SK-N-SH (cell line): ENCODE measurements around the gene LYRM7. TPM values are rescaled to one million over a fixed set of nuclear protein-coding genes. Genes with fewer than 3 reads are reported as not detected.

Source experiments
- CTCF ChIA-PET: fragments of 300-600, 350-600 bp; formaldehyde crosslinking; extraction: SDS; loops from one replicate; lab custom pipeline; 2021; lab: Yijun Ruan, JAX
- POLR2A ChIA-PET: fragments of 350-600 bp; sonication (Branson Sonifier 250); formaldehyde crosslinking; extraction: SDS; loops from one replicate; lab custom pipeline; 2020; ENCODE audit warnings: antibody characterized with exemption, inconsistent platforms; lab: Yijun Ruan, JAX
- DNase-seq: peaks from one replicate; pipeline ENCODE4 v3.0.0; 2012
- H2AFZ ChIP-seq: fragments of 200-600 bp; sonication (generic); 2 replicates; pipeline ENCODE4 v1.8.1; 2016; ENCODE audit warnings: antibody characterized with exemption, mild to moderate bottlenecking, low read depth
- H3F3A ChIP-seq: fragments of 200-600 bp; sonication (generic); replicated peaks from 2 replicates; pipeline ENCODE3; 2016; ENCODE audit warnings: antibody characterized with exemption, mild to moderate bottlenecking; ENCODE audit not compliant: insufficient read depth
- H3K27ac ChIP-seq, 2 experiments: fragments of 200-500 bp in 1 of 2; fragments of 200-600 bp in 1 of 2; sonication (Bioruptor generic) in 1 of 2; sonication (generic), shearing (Covaris generic) in 1 of 2; 2 replicates each; pipeline versions ENCODE4 v1.5.1 to v1.6.1; 2014 to 2016; ENCODE audit warnings: low read depth in 2 of 2, inconsistent platforms in 1 of 2, low read length in 1 of 2, mild to moderate bottlenecking in 1 of 2, mixed read lengths in 1 of 2
- H3K27me3 ChIP-seq: fragments of 200-600 bp; sonication (generic), shearing (Covaris generic); 2 replicates; pipeline ENCODE4 v1.6.1; 2016; ENCODE audit warnings: mixed run types; ENCODE audit not compliant: insufficient read depth
- H3K36me3 ChIP-seq, 2 experiments: fragments of 200-500 bp in 1 of 2; fragments of 200-600 bp in 1 of 2; sonication (Bioruptor generic) in 1 of 2; sonication (generic) in 1 of 2; replicated peaks in 1 of 2; 2 replicates each; pipeline versions ENCODE3 to v1.5.1; 2014 to 2016; ENCODE audit warnings: low read length in 1 of 2, mild to moderate bottlenecking in 1 of 2; ENCODE audit not compliant: insufficient read depth in 2 of 2, control insufficient read depth in 1 of 2
- H3K4me1 ChIP-seq, 2 experiments: fragments of 200-500 bp in 1 of 2; fragments of 200-600 bp in 1 of 2; sonication (Bioruptor generic) in 1 of 2; sonication (generic), shearing (Covaris generic) in 1 of 2; 2 replicates each; pipeline versions ENCODE4 v1.5.1 to v1.6.1; 2014 to 2016; ENCODE audit warnings: low read depth in 1 of 2, low read length in 1 of 2, mixed run types in 1 of 2; ENCODE audit not compliant: insufficient read depth in 2 of 2, control insufficient read depth in 1 of 2
- H3K4me2 ChIP-seq: fragments of 200-600 bp; sonication (generic), shearing (Covaris generic); 2 replicates; pipeline ENCODE4 v1.6.1; 2017; ENCODE audit warnings: mixed run types
- H3K4me3 ChIP-seq, 2 experiments: fragments of 200-500 bp in 1 of 2; fragments of 200-600 bp in 1 of 2; sonication (Bioruptor generic) in 1 of 2; sonication (generic), shearing (Covaris generic) in 1 of 2; 2 replicates each; pipeline versions ENCODE4 v1.5.1 to v1.8.1; 2014 to 2016; ENCODE audit warnings: low read depth in 2 of 2, inconsistent platforms in 1 of 2, low read length in 1 of 2, mild to moderate bottlenecking in 1 of 2, mixed read lengths in 1 of 2, moderate library complexity in 1 of 2
- H3K79me2 ChIP-seq: fragments of 200-600 bp; sonication (generic); 2 replicates; pipeline ENCODE4 v1.8.1; 2017; ENCODE audit warnings: mild to moderate bottlenecking; ENCODE audit not compliant: insufficient read depth
- H3K9ac ChIP-seq: fragments of 200-600 bp; sonication (generic); 2 replicates; pipeline ENCODE4 v1.6.1; 2017; ENCODE audit warnings: mixed run types
- H3K9me2 ChIP-seq: fragments of 200-600 bp; sonication (generic); 2 replicates; pipeline ENCODE4 v1.6.1; 2017; ENCODE audit warnings: mixed run types
- H3K9me3 ChIP-seq: fragments of 200-600 bp; sonication (generic); 2 replicates; pipeline ENCODE4 v1.6.1; 2017; ENCODE audit warnings: mixed run types, mild to moderate bottlenecking, moderate library complexity
- H4K20me1 ChIP-seq: fragments of 200-600 bp; sonication (generic); 2 replicates; pipeline ENCODE4 v1.6.1; 2017; ENCODE audit warnings: mild to moderate bottlenecking, mixed run types; ENCODE audit not compliant: insufficient read depth
- CHD2 ChIP-seq: fragments of 150-350 bp; IDR thresholded peaks from 2 replicates; pipeline ENCODE4 v1.6.1; 2018; ENCODE audit warnings: low read length; ENCODE audit not compliant: partially characterized antibody
- ELF1 ChIP-seq: IDR thresholded peaks from 2 replicates; pipeline ENCODE4 v1.4.0; 2012
- EZH2phosphoT487 ChIP-seq: fragments of 200-600 bp; sonication (generic); IDR thresholded peaks from 2 replicates; pipeline ENCODE4 v1.6.1; 2017; ENCODE audit warnings: low read depth, mixed run types, mild to moderate bottlenecking, antibody characterized with exemption, moderate library complexity, borderline replicate concordance
- GATA2 ChIP-seq: sonication (generic); formaldehyde crosslinking; IDR thresholded peaks from 2 replicates; pipeline ENCODE4 v1.5.0; 2020; ENCODE audit warnings: mild to moderate bottlenecking, missing genetic modification reagents
- JUND ChIP-seq: IDR thresholded peaks from 2 replicates; pipeline ENCODE4 v1.4.0; 2012
- MXI1 ChIP-seq: IDR thresholded peaks from 2 replicates; pipeline ENCODE4 v1.6.1; 2012; ENCODE audit warnings: mild to moderate bottlenecking, low read depth, low read length, improper control_type of control experiment
- NFIC ChIP-seq: IDR thresholded peaks from 2 replicates; pipeline ENCODE4 v1.4.0; 2012; ENCODE audit warnings: borderline replicate concordance
- NRF1 ChIP-seq: IDR thresholded peaks from 2 replicates; pipeline ENCODE4 v1.6.1; 2012; ENCODE audit warnings: low read depth, mild to moderate bottlenecking, low read length
- RCOR1 ChIP-seq: fragments of 150-350 bp; IDR thresholded peaks from 2 replicates; pipeline ENCODE4 v1.6.1; 2017; ENCODE audit warnings: antibody characterized with exemption, low read length
- WGBS: methylation state at CpG from one replicate; pipeline ENCODE4 v1.1.6; 2017; ENCODE audit warnings: low lambda C conversion rate; 5-methylcytosine and 5-hydroxymethylcytosine counted together
- polyA plus RNA-seq, 3 experiments: library from polyadenylated mRNA; depleted of rRNA; stranded (reverse); fragments of >200 nt; gene quantifications; 2 replicates each; pipeline ENCODE4 v1.2.3, GENCODE V29; 2012
- TF ChIP-seq, protein P1 (sequence below): fragments of 150-350 bp; IDR thresholded peaks from 2 replicates; pipeline ENCODE4 v1.6.1; 2017; ENCODE audit warnings: antibody characterized with exemption, low read length, low read depth, borderline replicate concordance
- TF ChIP-seq, protein P2 (sequence below): IDR thresholded peaks from 2 replicates; pipeline ENCODE4 v1.4.0; 2012; ENCODE audit warnings: low read depth
- TF ChIP-seq, protein P3 (sequence below): IDR thresholded peaks from 2 replicates; pipeline ENCODE4 v1.6.1; 2012; ENCODE audit warnings: mild to moderate bottlenecking, low read depth, low read length, moderate library complexity

The LYRM7 gene
- polyA plus RNA-seq, 1 of the 3 experiments (the other 2 are of a cell fraction): 1.4 TPM

DNA sequence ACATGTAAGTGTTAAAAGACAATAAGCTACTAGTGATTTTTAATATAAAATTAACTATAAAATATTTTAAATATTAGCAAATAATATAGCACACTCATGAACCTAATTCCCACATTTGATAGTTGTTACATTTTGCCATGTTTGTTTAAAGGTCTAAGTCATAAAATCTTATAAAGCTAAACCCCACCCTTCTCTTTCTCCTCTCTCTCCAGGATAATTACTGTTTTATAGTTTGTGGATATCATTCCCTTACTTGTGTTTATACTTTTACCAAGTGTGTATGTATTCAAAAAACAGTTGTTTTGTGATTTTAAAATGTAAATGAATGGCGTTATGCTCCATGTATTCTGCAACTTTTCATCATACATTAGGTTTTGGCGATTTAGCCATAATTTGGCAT is 34.2 kb downstream of the LYRM7 start:
- H3K79me2 ChIP-seq: no peaks in the 10 kb centered on the region
- H2AFZ ChIP-seq: no peak overlapping the region
- H3F3A ChIP-seq: no peaks in the 10 kb centered on the region
- POLR2A ChIA-PET: no interaction called here
- no peak overlapping the region for H3K4me3 ChIP-seq
- TF ChIP-seq EZH2phosphoT487 (no peak), NFIC (no peak), NRF1 (no peak), RCOR1 (no peak)
- H4K20me1 ChIP-seq: no peaks in the 10 kb centered on the region
- no peaks in the 10 kb centered on the region for H3K4me1 ChIP-seq
- WGBS: 86% methylated on average over 2 of the region's 2 CpGs
- H3K4me2 ChIP-seq: no peak overlapping the region
- H3K9me3 ChIP-seq: no peaks in the 10 kb centered on the region
- no peaks in the 10 kb centered on the region for H3K27me3 ChIP-seq
- H3K27ac ChIP-seq: no peak overlapping the region
- DNase-seq: no peak
- H3K9me2 ChIP-seq: no peaks in the 10 kb centered on the region
- H3K36me3 ChIP-seq: peaks cover under 1 to 7% of the 10 kb centered on the region in 2 experiments
- H3K9ac ChIP-seq: no peak overlapping the region
- CTCF ChIA-PET: no interaction called here

DNA sequence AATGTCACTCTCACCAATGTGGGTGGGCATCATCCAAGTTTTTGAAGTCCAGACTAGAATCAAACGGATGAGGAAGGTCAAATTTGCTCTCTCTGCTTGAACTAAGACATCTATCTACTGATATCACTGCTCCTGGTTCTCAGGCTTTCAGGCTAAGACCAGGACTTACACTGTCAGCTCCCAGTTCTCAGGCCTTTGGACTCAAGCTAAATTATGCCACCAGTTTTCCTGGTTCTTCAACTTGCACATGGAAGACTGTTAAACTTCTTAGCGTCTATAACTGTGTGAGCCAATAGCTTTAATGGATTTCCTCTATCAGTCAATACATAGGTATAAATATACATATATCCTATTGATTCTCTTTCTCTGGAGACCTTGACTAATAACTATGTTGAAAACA is 35.3 kb downstream of the LYRM7 start:
- Histone ChIP-seq H3K9me2 (no peaks in the 10 kb centered on the region), H3K4me3 (no peak overlapping the region), H3F3A (no peaks in the 10 kb centered on the region), H4K20me1 (no peaks in the 10 kb centered on the region), H3K4me1 (no peaks in the 10 kb centered on the region), H3K9ac (no peak overlapping the region), H2AFZ (no peak overlapping the region), H3K27ac (no peak overlapping the region), H3K79me2 (no peaks in the 10 kb centered on the region), H3K9me3 (no peaks in the 10 kb centered on the region), H3K4me2 (no peak overlapping the region), H3K36me3 (peaks cover 0 to 3% of the 10 kb centered on the region in 2 experiments), H3K27me3 (no peaks in the 10 kb centered on the region)
- WGBS: 93% methylated on average over 2 of the region's 2 CpGs
- DNase-seq: no peak
- ChIA-PET POLR2A (interaction anchor here (0.6 kb wide), 1 partner anchor 327 kb away, joined by 3 read pairs; no protein-coding TSS in a partner anchor), CTCF (interaction anchor here (0.6 kb wide), 1 partner anchor 9 kb away, joined by 3 read pairs; no protein-coding TSS in a partner anchor)
- TF ChIP-seq, protein P1, sequence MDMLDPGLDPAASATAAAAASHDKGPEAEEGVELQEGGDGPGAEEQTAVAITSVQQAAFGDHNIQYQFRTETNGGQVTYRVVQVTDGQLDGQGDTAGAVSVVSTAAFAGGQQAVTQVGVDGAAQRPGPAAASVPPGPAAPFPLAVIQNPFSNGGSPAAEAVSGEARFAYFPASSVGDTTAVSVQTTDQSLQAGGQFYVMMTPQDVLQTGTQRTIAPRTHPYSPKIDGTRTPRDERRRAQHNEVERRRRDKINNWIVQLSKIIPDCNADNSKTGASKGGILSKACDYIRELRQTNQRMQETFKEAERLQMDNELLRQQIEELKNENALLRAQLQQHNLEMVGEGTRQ: no peak
- TF ChIP-seq GATA2 (no peak), ELF1 (no peak), JUND (no peak), CHD2 (no peak), RCOR1 (no peak), MXI1 (no peak)
- TF ChIP-seq, protein P2, sequence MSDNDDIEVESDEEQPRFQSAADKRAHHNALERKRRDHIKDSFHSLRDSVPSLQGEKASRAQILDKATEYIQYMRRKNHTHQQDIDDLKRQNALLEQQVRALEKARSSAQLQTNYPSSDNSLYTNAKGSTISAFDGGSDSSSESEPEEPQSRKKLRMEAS: no peak
- TF ChIP-seq, protein P3, sequence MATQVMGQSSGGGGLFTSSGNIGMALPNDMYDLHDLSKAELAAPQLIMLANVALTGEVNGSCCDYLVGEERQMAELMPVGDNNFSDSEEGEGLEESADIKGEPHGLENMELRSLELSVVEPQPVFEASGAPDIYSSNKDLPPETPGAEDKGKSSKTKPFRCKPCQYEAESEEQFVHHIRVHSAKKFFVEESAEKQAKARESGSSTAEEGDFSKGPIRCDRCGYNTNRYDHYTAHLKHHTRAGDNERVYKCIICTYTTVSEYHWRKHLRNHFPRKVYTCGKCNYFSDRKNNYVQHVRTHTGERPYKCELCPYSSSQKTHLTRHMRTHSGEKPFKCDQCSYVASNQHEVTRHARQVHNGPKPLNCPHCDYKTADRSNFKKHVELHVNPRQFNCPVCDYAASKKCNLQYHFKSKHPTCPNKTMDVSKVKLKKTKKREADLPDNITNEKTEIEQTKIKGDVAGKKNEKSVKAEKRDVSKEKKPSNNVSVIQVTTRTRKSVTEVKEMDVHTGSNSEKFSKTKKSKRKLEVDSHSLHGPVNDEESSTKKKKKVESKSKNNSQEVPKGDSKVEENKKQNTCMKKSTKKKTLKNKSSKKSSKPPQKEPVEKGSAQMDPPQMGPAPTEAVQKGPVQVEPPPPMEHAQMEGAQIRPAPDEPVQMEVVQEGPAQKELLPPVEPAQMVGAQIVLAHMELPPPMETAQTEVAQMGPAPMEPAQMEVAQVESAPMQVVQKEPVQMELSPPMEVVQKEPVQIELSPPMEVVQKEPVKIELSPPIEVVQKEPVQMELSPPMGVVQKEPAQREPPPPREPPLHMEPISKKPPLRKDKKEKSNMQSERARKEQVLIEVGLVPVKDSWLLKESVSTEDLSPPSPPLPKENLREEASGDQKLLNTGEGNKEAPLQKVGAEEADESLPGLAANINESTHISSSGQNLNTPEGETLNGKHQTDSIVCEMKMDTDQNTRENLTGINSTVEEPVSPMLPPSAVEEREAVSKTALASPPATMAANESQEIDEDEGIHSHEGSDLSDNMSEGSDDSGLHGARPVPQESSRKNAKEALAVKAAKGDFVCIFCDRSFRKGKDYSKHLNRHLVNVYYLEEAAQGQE: no peak
